ENCODE data around the gene CSTF1. TPM values are rescaled to one million over a fixed set of nuclear protein-coding genes. Genes with fewer than 3 reads are reported as not detected.

The CSTF1 gene
- total RNA-seq = 36.2 and 38.6 TPM in 2 replicates
- long read RNA-seq, full-length matches to known transcripts = 121 of 189 reads
- long read RNA-seq, partial matches to known transcripts = 5 of 189 reads
- long read RNA-seq, other reads (novel, unspliced or antisense) = 63 of 189 reads

DNA sequence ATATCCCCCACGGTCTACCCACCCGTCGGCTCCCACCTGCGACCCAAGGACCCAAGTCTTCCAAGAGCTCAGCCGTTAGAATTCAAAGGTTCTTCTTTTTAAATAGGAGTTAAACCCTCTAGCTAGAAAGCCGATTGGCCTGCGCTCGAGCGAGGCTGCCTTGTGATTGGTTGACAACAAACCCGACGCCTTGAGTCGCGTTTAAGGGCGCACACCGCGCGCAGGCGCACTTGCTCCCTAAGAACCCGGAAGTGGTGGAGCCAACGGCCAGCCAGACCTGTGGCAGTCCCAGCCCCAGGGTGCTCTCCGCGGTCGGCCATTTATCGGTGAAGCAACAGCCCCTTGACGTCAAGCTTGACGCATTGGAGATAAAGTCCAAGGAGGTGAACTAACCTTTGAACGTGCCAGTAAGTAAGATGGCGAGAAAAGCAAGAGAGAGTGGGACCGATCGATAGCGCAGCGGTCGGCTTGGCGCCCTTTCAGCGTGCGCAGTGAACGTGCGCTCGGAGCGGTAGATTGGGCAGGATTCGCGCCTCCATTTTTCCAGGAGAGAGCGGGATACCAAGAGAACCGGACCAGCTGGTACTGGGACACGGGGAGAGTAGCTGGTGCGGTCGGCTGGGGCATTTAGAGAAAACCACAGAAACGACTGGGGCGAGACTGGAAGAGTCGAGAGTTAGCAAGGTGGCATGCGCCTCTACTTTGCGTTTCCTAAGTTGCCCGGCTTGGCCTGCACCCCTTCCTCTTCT, at the start of gene CSTF1, which contains the start of gene AURKA:
Gene CSTF1, plus strand, starts transcription at position 514 of the 749 bp plus-strand sequence. CDS start 2,908 bp downstream, outside the sequence.
Gene AURKA, minus strand, starts transcription at position 84 of the 749 bp plus-strand sequence. CDS start 4,018 bp downstream, outside the sequence.
- Mint-ChIP-seq H3K27me3 (ENCODE audit: unreplicated experiment) (no peaks in the 10 kb centered on the region), H3K4me3 (ENCODE audit: unreplicated experiment) (no peak within 1 kb of the TSS), H3K4me1 (ENCODE audit: unreplicated experiment) (peaks cover 31% of the 10 kb centered on the region), H3K9me3 (ENCODE audit: unreplicated experiment) (no peaks in the 10 kb centered on the region), H3K36me3 (ENCODE audit: unreplicated experiment) (peaks cover 6% of the 10 kb centered on the region), H3K27ac (ENCODE audit: unreplicated experiment) (peak within 1 kb of the TSS; percentile 53)
- TF ChIP-seq, protein P1, sequence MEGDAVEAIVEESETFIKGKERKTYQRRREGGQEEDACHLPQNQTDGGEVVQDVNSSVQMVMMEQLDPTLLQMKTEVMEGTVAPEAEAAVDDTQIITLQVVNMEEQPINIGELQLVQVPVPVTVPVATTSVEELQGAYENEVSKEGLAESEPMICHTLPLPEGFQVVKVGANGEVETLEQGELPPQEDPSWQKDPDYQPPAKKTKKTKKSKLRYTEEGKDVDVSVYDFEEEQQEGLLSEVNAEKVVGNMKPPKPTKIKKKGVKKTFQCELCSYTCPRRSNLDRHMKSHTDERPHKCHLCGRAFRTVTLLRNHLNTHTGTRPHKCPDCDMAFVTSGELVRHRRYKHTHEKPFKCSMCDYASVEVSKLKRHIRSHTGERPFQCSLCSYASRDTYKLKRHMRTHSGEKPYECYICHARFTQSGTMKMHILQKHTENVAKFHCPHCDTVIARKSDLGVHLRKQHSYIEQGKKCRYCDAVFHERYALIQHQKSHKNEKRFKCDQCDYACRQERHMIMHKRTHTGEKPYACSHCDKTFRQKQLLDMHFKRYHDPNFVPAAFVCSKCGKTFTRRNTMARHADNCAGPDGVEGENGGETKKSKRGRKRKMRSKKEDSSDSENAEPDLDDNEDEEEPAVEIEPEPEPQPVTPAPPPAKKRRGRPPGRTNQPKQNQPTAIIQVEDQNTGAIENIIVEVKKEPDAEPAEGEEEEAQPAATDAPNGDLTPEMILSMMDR (IDR thresholded peaks at IDR 0.05) = no peak
- DNase-seq (ENCODE audit: extremely low spot score, unreplicated experiment) = peak; percentile 100

- no peak overlapping the region for H3K4me3 Mint-ChIP-seq (ENCODE audit: unreplicated experiment)
- H3K36me3 Mint-ChIP-seq (ENCODE audit: unreplicated experiment) = no peaks in the 10 kb centered on the region
- H3K9me3 Mint-ChIP-seq (ENCODE audit: unreplicated experiment) = no peaks in the 10 kb centered on the region
- DNase-seq (ENCODE audit: extremely low spot score, unreplicated experiment) = peak; percentile 59
- TF ChIP-seq, protein P1 (IDR thresholded peaks at IDR 0.05) = no peak
- H3K27ac Mint-ChIP-seq (ENCODE audit: unreplicated experiment) = no peak overlapping the region
- H3K4me1 Mint-ChIP-seq (ENCODE audit: unreplicated experiment) = peaks cover 4% of the 10 kb centered on the region
- peaks cover 77% of the 10 kb centered on the region for H3K27me3 Mint-ChIP-seq (ENCODE audit: unreplicated experiment)
Observed at GRCh38 chr20:56342783-56343182, 49.7 kb upstream of the CSTF1 start.

DNA sequence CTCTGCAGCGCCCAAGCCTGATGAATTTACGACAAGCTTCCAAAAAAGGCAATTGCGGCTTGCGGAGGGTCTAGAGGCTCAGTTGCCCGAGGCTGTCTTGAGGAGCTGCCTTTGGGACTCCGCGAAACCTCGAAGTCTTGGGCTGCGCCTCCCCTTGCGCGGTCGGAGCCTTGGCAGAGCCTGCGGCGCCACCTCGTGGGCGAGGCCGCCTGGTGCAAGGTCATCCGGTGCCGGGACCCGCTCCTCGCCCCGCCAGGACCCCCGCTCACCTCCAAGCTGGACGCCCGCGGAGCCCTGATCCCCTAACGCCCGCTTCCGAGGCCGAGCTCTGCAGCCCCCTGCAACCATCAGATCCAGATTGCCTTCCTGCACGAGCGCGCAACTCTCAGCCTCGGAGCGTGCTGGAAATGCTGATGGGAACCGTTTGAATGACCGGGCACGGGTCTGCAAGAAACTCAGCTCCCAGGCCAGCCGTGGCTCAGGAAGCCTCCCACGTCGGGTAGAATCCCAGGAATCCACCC, 48.5 kb upstream of the CSTF1 start:
- peak; percentile 84 for DNase-seq (ENCODE audit: extremely low spot score, unreplicated experiment)
- Mint-ChIP-seq H3K9me3 (ENCODE audit: unreplicated experiment) (no peaks in the 10 kb centered on the region), H3K36me3 (ENCODE audit: unreplicated experiment) (no peaks in the 10 kb centered on the region), H3K4me3 (ENCODE audit: unreplicated experiment) (no peak overlapping the region), H3K27me3 (ENCODE audit: unreplicated experiment) (peaks cover 82% of the 10 kb centered on the region), H3K4me1 (ENCODE audit: unreplicated experiment) (peaks cover 4% of the 10 kb centered on the region), H3K27ac (ENCODE audit: unreplicated experiment) (no peak overlapping the region)
- TF ChIP-seq, protein P1 (IDR thresholded peaks at IDR 0.05) = peak; percentile 66

DNA sequence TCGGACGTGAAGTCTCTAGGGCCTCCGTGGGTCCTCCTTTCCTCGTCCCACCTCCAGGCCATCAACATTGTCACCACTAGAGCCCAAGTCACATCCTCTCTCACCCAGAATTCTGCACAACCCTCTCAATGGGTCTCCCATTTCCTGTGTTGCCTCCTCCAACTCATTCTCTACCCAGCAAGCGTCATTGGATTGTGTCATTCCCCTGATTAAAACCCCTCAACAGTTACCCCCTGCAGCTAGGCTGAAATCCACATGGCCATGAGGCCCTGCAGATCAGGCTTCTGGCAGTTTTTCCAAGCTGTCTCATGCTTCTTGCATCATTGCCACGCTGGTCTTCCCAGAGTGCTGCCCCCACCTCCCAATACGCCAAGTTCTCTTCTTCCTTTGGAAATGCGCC, 46.5 kb upstream of the CSTF1 start:
- DNase-seq (ENCODE audit: extremely low spot score, unreplicated experiment) = no peak
- no peaks in the 10 kb centered on the region for H3K9me3 Mint-ChIP-seq (ENCODE audit: unreplicated experiment)
- H3K36me3 Mint-ChIP-seq (ENCODE audit: unreplicated experiment) = no peaks in the 10 kb centered on the region
- peaks cover 82% of the 10 kb centered on the region for H3K27me3 Mint-ChIP-seq (ENCODE audit: unreplicated experiment)
- no peak overlapping the region for H3K27ac Mint-ChIP-seq (ENCODE audit: unreplicated experiment)
- no peak overlapping the region for H3K4me3 Mint-ChIP-seq (ENCODE audit: unreplicated experiment)
- TF ChIP-seq, protein P1 (IDR thresholded peaks at IDR 0.05) = no peak
- H3K4me1 Mint-ChIP-seq (ENCODE audit: unreplicated experiment) = peaks cover 4% of the 10 kb centered on the region
